K562 (cell line): ENCODE measurements around the gene BTRC. TPM values are rescaled to one million over a fixed set of nuclear protein-coding genes. Genes with fewer than 3 reads are reported as not detected.
A peak's percentile ranks its signal among the peaks of the same experiment; 100 is the strongest.

Experiments used
- HDAC3 ChIP-seq: fragments of 450-650 bp; IDR thresholded peaks from 2 replicates; pipeline ENCODE4 v1.6.1; 2018; ENCODE audit warnings: borderline replicate concordance, mild to moderate bottlenecking, moderate library complexity; ENCODE audit not compliant: partially characterized antibody
- HMGN3 ChIP-seq: IDR thresholded peaks from 2 replicates; pipeline ENCODE4 v1.6.1; 2011; ENCODE audit warnings: borderline replicate concordance, low read depth, mild to moderate bottlenecking, mixed read lengths, low read length; ENCODE audit not compliant: insufficient read length; ENCODE audit errors: extremely low read depth
- KDM4B ChIP-seq, 2 experiments: fragments of 450-650 bp in 1 of 2; sonication (generic) in 1 of 2; IDR thresholded peaks; 2 replicates each; pipeline ENCODE4 v1.6.1; 2016 to 2017; ENCODE audit warnings: borderline replicate concordance in 2 of 2, antibody characterized with exemption in 1 of 2, low read depth in 1 of 2, mild to moderate bottlenecking in 1 of 2
- LEF1 ChIP-seq: fragments of 450-650 bp; IDR thresholded peaks from 2 replicates; pipeline ENCODE4 v1.6.1; 2016; ENCODE audit warnings: mild to moderate bottlenecking
- MIER1 ChIP-seq: fragments of 450-650 bp; IDR thresholded peaks from 2 replicates; pipeline ENCODE4 v1.6.1; 2016; ENCODE audit warnings: antibody characterized with exemption, mild to moderate bottlenecking, low read depth
- MNT ChIP-seq, 2 experiments: fragments of 450-650 bp; conservative IDR thresholded peaks; 2 replicates each; pipeline ENCODE4 v1.6.1; 2017; ENCODE audit warnings: mild to moderate bottlenecking in 2 of 2, moderate library complexity in 2 of 2
- RBBP5 ChIP-seq: fragments of 200-600 bp; sonication (generic); IDR thresholded peaks from 2 replicates; pipeline ENCODE4 v1.6.1; 2012; ENCODE audit warnings: borderline replicate concordance, mild to moderate bottlenecking, low read length, control low read depth, inconsistent platforms; ENCODE audit not compliant: insufficient read depth, poor library complexity, severe bottlenecking
- RFX1 ChIP-seq: fragments of 450-650 bp; IDR thresholded peaks from 2 replicates; pipeline ENCODE4 v1.6.1; 2016; ENCODE audit warnings: mild to moderate bottlenecking, moderate library complexity
- TSHZ1 ChIP-seq: fragments of 250-450 bp; sonication (Bioruptor Pico); IDR thresholded peaks from 2 replicates; pipeline ENCODE4 v1.4.0; 2020; ENCODE audit warnings: mild to moderate bottlenecking, moderate library complexity
- ZNF551 ChIP-seq: fragments of 250-450 bp; sonication (Bioruptor Pico); IDR thresholded peaks from 2 replicates; pipeline ENCODE4 v1.5.0; 2021; ENCODE audit warnings: mild to moderate bottlenecking, moderate library complexity
- ZNF644 ChIP-seq: fragments of 200-800 bp; sonication (Bioruptor generic); IDR thresholded peaks from 2 replicates; pipeline ENCODE4 v1.6.1; 2016; ENCODE audit warnings: low read depth, missing genetic modification characterization, missing compliant biosample characterization
- ZSCAN32 ChIP-seq: fragments of 450-650 bp; formaldehyde crosslinking; IDR thresholded peaks from 2 replicates; pipeline ENCODE4 v1.4.0; 2020; ENCODE audit warnings: mild to moderate bottlenecking, moderate library complexity
- polyA plus RNA-seq, 8 experiments: library from polyadenylated mRNA; depleted of rRNA in 4 of 8; stranded (reverse) in 5 of 8; unstranded in 3 of 8; fragments of >200 nt; fragmentation: Nextera tagmentation in 2 of 8; fragmentation: Illumina TruSeq in 1 of 8; extraction: Ambion mirVana in 2 of 8; extraction: Trizol in 1 of 8; gene quantifications; 2 replicates each; pipeline versions ENCODE4 v1.2.1 to v1.2.3, GENCODE V29; 2011 to 2014; ENCODE audit warnings: inconsistent platforms in 1 of 8, missing spikeins in 1 of 8
- total RNA-seq, 7 experiments: library from RNA; depleted of rRNA in 6 of 7; stranded (reverse); fragments of >200 nt in 6 of 7; fragmentation: Illumina TruSeq in 2 of 7; extraction: Trizol in 2 of 7; gene quantifications; 2 replicates each; pipeline versions ENCODE4 v1.2.1 to v1.2.3, GENCODE V29; 2011 to 2021; ENCODE audit warnings: low replicate concordance in 1 of 7
- TF ChIP-seq, protein P1 (sequence below): fragments of 450-650 bp; formaldehyde crosslinking; IDR thresholded peaks from 2 replicates; pipeline ENCODE4 v1.4.0; 2020; ENCODE audit warnings: mild to moderate bottlenecking, moderate library complexity
- TF ChIP-seq, protein P2 (sequence below): fragments of 450-650 bp; IDR thresholded peaks from 2 replicates; pipeline ENCODE4 v1.6.1; 2016; ENCODE audit warnings: missing biosample characterization, missing genetic modification characterization
- TF ChIP-seq, protein P3 (sequence below): fragments of 250-450 bp; sonication (Bioruptor Pico); IDR thresholded peaks from 2 replicates; pipeline ENCODE4 v1.5.0; 2021; ENCODE audit warnings: mild to moderate bottlenecking, borderline replicate concordance

The BTRC gene
- total and polyA plus RNA-seq, 9 of the 15 experiments (the other 6 are each of a cell fraction or from before 2014, with no cell fraction given) = 1.6 to 15.4 (median 7.0) TPM

- TF ChIP-seq, protein P1, sequence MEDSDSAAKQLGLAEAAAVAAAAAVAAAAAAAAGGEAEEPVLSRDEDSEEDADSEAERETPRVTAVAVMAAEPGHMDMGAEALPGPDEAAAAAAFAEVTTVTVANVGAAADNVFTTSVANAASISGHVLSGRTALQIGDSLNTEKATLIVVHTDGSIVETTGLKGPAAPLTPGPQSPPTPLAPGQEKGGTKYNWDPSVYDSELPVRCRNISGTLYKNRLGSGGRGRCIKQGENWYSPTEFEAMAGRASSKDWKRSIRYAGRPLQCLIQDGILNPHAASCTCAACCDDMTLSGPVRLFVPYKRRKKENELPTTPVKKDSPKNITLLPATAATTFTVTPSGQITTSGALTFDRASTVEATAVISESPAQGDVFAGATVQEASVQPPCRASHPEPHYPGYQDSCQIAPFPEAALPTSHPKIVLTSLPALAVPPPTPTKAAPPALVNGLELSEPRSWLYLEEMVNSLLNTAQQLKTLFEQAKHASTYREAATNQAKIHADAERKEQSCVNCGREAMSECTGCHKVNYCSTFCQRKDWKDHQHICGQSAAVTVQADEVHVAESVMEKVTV (CRISPR knock-in tag) = no peak
- TF ChIP-seq HDAC3 (no peak), ZNF551 (CRISPR knock-in tag) (no peak), HMGN3 (peak; percentile 43), MNT (conservative IDR thresholded peaks at IDR 0.05) (peak; percentile 21 to 82; a peak in 3 of 4 replicates), LEF1 (no peak), MIER1 (no peak), RBBP5 (peak; percentile 55), ZNF644 (tag) (no peak), TSHZ1 (CRISPR knock-in tag) (no peak), RFX1 (peak; percentile 99), ZSCAN32 (CRISPR knock-in tag) (no peak), KDM4B (IDR thresholded peaks at IDR 0.05; ENCODE audit: borderline replicate concordance in 2 of 2, low read depth in 1 of 2) (0 out of 4 replicates have a peak, but pooled peaks of 1 of the 2 experiments have one; percentile 69)
- TF ChIP-seq, protein P2, sequence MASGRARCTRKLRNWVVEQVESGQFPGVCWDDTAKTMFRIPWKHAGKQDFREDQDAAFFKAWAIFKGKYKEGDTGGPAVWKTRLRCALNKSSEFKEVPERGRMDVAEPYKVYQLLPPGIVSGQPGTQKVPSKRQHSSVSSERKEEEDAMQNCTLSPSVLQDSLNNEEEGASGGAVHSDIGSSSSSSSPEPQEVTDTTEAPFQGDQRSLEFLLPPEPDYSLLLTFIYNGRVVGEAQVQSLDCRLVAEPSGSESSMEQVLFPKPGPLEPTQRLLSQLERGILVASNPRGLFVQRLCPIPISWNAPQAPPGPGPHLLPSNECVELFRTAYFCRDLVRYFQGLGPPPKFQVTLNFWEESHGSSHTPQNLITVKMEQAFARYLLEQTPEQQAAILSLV (tag) = no peak
- TF ChIP-seq, protein P3, sequence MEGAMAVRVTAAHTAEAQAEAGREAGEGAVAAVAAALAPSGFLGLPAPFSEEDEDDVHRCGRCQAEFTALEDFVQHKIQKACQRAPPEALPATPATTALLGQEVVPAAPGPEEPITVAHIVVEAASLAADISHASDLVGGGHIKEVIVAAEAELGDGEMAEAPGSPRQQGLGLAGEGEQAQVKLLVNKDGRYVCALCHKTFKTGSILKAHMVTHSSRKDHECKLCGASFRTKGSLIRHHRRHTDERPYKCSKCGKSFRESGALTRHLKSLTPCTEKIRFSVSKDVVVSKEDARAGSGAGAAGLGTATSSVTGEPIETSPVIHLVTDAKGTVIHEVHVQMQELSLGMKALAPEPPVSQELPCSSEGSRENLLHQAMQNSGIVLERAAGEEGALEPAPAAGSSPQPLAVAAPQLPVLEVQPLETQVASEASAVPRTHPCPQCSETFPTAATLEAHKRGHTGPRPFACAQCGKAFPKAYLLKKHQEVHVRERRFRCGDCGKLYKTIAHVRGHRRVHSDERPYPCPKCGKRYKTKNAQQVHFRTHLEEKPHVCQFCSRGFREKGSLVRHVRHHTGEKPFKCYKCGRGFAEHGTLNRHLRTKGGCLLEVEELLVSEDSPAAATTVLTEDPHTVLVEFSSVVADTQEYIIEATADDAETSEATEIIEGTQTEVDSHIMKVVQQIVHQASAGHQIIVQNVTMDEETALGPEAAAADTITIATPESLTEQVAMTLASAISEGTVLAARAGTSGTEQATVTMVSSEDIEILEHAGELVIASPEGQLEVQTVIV = no peak
Observed at GRCh38 chr10:101587725-101588653, 234.0 kb downstream of the BTRC start, which contains the start of the genes DPCD and POLL (continued).
